HG03196 (cell line): ENCODE data around the gene ST3GAL3.

Experiments used
- ATAC-seq: cut with Tn5 transposase; IDR thresholded peaks from one replicate; pipeline ENCODE4 v1.9.1; 2021; ENCODE audit not compliant: unreplicated experiment

ST3GAL3 gene

GRCh38 chr1:43977376-43978263 is 270.3 kb downstream of the ST3GAL3 start:
- ATAC-seq, result no peak

GRCh38 chr1:43978264-43978550 is 270.9 kb downstream of the ST3GAL3 start:
- no peak for ATAC-seq

- no peak for ATAC-seq
These were observed 271.4 kb downstream of the ST3GAL3 start, which contains the start of gene B4GALT2 for GRCh38 chr1:43978551-43979260. TSS of gene B4GALT2 (plus strand) at chr1:43979210. CDS start at chr1:43981161, 1,951 bp downstream.

GRCh38 chr1:43979261-43979527 is 271.9 kb downstream of the ST3GAL3 start:
- no peak for ATAC-seq

GRCh38 chr1:43979528-43980254 is 272.4 kb downstream of the ST3GAL3 start:
- no peak for ATAC-seq

- ATAC-seq, result no peak
These were observed 273.2 kb downstream of the ST3GAL3 start for GRCh38 chr1:43980255-43981134.
